Daoy (cell line): ENCODE results near the gene AADACL3. TPM values are rescaled to one million over a fixed set of nuclear protein-coding genes. Genes with fewer than 3 reads are reported as not detected.
"Not testable (repeated sequence)": the region's sequence is repeated elsewhere in the genome, so short reads cannot be mapped to it uniquely, and the experiment has no call there.

Experiments
- DNase-seq: peaks from one replicate; pipeline ENCODE4 v3.0.0-alpha.2; 2015; ENCODE audit warnings: low read depth
- total RNA-seq: library from RNA; depleted of rRNA; stranded (reverse); fragments of >200 nt; shearing (Covaris generic); gene quantifications from 2 replicates; pipeline ENCODE4 v1.2.3, GENCODE V29; 2014; rRNA removed

AADACL3 gene
- not detected in 2 replicates for total RNA-seq

- DNase-seq, result no peak
These were observed at the start of gene AADACL3 for GRCh38 chr1:12715896-12716437. Gene AADACL3, plus strand, starts transcription at chr1:12716110. Its CDS starts 67 bp downstream, at chr1:12716177.

DNA sequence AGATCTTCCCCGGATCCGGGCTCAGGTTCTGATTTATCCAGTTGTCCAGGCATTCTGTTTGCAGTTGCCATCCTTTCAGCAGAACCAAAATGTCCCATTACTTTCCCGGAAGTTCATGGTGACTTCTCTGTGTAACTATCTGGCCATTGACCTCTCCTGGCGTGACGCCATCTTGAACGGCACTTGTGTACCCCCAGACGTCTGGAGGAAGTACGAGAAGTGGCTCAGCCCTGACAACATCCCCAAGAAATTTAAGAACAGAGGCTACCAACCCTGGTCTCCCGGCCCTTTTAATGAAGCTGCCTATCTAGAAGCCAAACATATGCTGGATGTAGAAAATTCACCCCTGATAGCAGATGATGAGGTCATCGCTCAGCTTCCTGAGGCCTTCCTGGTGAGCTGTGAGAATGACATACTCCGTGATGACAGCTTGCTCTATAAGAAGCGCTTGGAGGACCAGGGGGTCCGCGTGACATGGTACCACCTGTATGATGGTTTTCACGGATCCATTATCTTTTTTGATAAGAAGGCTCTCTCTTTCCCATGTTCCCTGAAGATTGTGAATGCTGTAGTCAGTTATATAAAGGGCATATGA lies 49.7 kb upstream of the AADACL3 start:
- no peak for DNase-seq

GRCh38 chr1:12669529-12670068 lies 46.3 kb upstream of the AADACL3 start:
- no peak for DNase-seq

DNA sequence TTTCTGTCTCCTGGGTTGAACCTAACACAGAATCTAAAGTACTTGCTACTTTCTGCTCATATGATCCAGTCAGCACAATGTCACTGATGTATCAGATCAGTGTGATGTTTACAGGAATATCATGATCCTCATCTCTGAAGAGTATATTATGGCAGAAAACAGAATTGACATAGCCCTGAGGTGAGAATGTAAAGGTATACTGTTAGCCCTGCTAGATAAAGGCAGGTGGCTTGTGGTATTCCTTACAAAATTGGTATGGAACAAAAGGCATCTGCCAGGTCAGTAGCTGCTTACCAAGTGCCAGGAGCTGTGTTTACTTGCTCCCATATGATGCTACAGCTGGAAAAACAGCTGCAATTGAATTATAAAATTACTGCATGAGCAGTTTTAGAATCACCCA lies 41.6 kb upstream of the AADACL3 start:
- no peak for DNase-seq

GRCh38 chr1:12676122-12676521 lies 39.8 kb upstream of the AADACL3 start:
- not testable (repeated sequence) for DNase-seq

- DNase-seq, result no peak
These were observed 38.3 kb upstream of the AADACL3 start for GRCh38 chr1:12677565-12677964.

DNA sequence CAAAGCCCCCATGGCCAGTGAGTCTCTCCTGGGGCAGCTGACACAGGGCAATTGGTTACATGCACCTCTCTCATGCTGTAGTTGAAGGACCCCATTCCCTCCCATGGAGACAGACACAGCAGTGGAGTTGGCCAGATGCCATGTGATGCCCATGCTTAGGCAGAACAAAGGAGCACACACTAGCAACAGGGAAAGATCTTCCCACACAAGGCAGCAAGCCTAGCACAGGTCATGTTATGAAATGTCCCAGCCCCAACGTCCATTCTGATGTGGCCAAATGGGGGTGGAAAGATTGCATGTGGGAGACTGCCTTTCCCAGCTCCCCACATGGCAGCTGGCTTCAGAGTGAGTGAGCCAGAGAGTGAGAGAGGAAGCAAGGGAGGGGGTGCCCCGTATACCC lies 37.6 kb upstream of the AADACL3 start:
- no peak for DNase-seq

- no peak for DNase-seq
These were observed 37.1 kb upstream of the AADACL3 start for GRCh38 chr1:12678820-12679219.

GRCh38 chr1:12690156-12690555 lies 25.8 kb upstream of the AADACL3 start:
- no peak for DNase-seq

- no peak for DNase-seq
These were observed 22.7 kb upstream of the AADACL3 start for GRCh38 chr1:12692967-12693782.

GRCh38 chr1:12696658-12697057 lies 19.3 kb upstream of the AADACL3 start:
- DNase-seq, result no peak

DNA sequence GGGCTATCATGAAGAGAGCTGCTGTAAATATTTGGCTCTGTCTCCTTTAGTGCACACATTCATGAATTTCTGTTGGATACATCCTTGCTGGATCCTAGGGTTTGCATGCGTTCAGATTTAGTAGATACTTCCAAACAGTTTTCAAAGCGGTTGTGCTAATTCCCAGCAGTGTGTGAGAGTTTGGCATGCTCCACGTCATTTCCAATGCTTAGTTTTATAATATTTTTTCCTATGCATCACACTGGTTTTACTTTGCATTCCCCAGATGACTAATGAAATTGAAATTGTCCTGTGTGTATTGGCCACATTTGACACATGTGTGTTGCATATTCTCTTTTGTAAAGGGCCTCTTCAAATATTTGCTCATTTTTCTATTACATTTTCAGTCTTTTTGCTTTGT lies 18.5 kb upstream of the AADACL3 start:
- no peak for DNase-seq

DNA sequence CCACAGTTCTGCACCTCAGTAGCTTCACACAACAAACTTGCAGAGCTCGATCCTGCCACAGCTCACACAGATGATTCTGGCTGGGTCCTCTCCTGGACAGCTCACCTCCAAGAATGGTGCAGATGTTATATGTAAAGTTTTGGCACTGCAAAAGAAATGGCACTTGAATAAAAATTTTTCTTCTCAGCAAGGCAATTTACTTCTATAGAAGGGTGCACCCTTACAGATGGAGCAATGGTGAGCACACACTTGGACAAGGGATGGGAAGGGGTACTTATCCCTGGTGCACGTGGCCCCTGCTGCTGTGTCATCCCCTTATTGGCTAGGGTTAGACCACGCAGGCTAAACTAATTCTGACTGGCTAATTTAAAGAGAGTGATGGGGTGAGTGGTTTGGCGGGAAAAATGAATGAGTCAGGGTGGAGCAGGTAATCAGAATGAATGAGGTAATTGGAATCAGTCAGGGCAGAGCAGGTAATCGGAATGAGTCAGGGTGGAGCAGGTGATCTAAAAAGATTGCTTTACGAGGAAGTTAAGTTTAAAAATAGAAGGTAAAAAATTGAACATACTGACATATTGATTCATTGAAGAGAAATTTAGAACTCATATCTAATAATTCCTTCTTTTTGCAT lies 12.0 kb upstream of the AADACL3 start:
- DNase-seq, result no peak

- DNase-seq, result no peak
These were observed 9.8 kb upstream of the AADACL3 start for GRCh38 chr1:12706061-12706460.

- no peak for DNase-seq
These were observed 7.4 kb upstream of the AADACL3 start for GRCh38 chr1:12708396-12709090.

GRCh38 chr1:12709091-12709491 lies 6.8 kb upstream of the AADACL3 start:
- no peak for DNase-seq

DNA sequence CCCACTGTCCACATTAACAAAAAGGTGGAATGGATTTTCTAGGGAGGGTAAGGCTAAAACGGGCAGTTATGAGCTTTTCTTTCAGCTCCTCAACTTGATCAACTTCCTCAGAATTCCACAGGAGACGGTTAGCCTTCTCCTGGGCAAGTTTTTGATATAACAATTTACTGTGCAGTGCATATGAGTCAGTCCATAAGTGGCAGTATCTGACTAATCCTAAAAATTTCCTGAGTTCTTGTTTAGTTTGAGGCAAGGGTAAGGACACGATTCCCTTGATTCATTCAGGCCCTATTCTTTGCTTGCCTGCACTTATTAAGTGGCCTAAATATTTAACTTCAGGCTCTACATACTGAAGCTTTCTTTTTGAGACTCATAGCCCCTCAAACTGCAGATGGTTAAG lies 6.2 kb upstream of the AADACL3 start:
- peak; percentile 11 for DNase-seq

DNA sequence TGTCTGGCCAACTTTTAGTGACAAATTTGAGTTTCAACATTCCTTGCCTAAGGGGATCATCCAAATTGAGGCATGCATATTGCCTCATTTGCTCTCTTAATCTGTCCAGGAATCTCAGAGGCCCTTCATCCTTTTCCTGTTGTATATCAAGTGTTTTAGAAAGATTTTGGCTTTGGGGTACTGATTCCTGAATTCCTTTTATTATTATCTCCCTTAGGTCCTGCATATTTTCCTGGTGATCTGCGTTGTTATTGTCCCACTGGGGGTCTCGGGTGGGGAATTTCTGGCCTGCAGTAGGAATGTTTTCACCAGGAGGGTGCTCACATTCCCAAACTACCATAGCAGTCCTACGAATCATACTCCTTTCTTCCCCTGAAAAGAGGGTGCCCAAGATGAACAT lies 4.4 kb upstream of the AADACL3 start:
- DNase-seq, result no peak

DNA sequence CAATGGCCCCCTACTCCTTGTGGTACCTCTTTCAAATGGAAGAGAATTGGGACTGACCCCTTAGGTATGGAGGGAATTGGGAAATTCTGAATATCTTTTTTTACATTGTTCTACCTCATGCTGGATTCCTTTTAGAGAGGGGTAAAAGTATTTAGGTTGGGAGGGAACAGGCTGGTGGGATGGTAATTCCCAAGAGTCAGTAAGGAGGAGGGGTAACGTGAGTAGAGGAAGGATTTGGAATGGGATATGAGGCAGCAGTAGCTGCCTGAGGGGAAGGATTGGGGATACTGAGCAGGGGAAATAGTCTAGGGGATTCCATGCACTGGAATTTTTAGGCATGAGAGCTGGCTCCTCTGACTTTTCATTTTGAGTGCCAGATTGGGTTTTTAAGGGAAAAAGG lies 3.8 kb upstream of the AADACL3 start:
- DNase-seq, result no peak

GRCh38 chr1:12712929-12713328 lies 3.0 kb upstream of the AADACL3 start:
- DNase-seq, result no peak

DNA sequence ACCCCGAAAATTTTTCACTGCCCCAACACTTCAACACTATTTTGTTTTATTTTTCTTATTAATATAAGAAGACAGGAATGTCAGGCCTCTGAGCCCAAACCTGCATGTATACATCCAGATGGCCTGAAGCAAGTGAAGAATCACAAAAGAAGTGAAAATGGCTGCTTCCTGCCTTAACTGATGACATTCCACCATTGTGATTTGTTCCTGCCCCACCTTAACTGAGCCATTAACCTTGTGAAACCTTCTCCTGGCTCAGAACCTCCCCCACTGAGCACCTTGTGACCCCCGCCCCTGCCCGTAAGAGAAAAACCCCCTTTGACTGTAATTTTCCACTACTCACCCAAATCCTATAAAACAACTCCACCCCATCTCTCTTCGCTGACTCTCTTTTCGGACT lies 2.3 kb upstream of the AADACL3 start:
- DNase-seq, result not testable (repeated sequence)
